Keratinocyte (primary cell): ENCODE measurements around the gene EDN2. TPM values are rescaled to one million over a fixed set of nuclear protein-coding genes. Genes with fewer than 3 reads are reported as not detected.

Source experiments
- DNase-seq: peaks from one replicate; pipeline ENCODE4 v3.0.0-alpha.2; 2011; ENCODE audit warnings: low read depth, missing footprints, low spot score
- FAIRE-seq: peaks from 2 replicates; lab custom pipeline; 2011; peaks lifted over from hg19 to GRCh38; lab: Jason Lieb, UNC
- H2AFZ ChIP-seq: 2 replicates; pipeline ENCODE4 v1.6.0; 2012; ENCODE audit warnings: low read length, control low read depth, inconsistent platforms; ENCODE audit not compliant: control insufficient read depth
- H3K27ac ChIP-seq: 2 replicates; pipeline ENCODE4 v1.5.1; 2011; ENCODE audit warnings: low read length; ENCODE audit not compliant: control insufficient read depth, insufficient read depth
- H3K27me3 ChIP-seq: 3 replicates; pipeline ENCODE4 v1.6.0; 2011; ENCODE audit warnings: low read length; ENCODE audit not compliant: control insufficient read depth, insufficient read depth; ENCODE audit errors: extremely low read depth
- H3K36me3 ChIP-seq, 2 experiments: 2 replicates in 1 of 2; 3 replicates in 1 of 2; pipeline ENCODE4 v1.5.1; 2011; ENCODE audit warnings: low read length in 2 of 2, mild to moderate bottlenecking in 1 of 2; ENCODE audit not compliant: control insufficient read depth in 2 of 2, insufficient read depth in 2 of 2; ENCODE audit errors: extremely low read depth in 1 of 2
- H3K4me1 ChIP-seq: 3 replicates; pipeline ENCODE4 v1.5.1; 2011; ENCODE audit warnings: low read length; ENCODE audit not compliant: control insufficient read depth, insufficient read depth; ENCODE audit errors: extremely low read depth
- H3K4me2 ChIP-seq: 3 replicates; pipeline ENCODE4 v1.6.0; 2011; ENCODE audit warnings: low read depth, low read length; ENCODE audit not compliant: control insufficient read depth, insufficient read depth; ENCODE audit errors: extremely low read depth
- H3K4me3 ChIP-seq, 3 experiments: fragments of 200-600 bp in 1 of 3; sonication (generic) in 1 of 3; 2 replicates in 2 of 3; 3 replicates in 1 of 3; pipeline ENCODE4 v1.5.1; 2011 to 2016; ENCODE audit warnings: low read length in 3 of 3, mild to moderate bottlenecking in 3 of 3, control low read depth in 2 of 3, inconsistent platforms in 1 of 3, low read depth in 1 of 3, mixed read lengths in 1 of 3, mixed run types in 1 of 3, moderate library complexity in 1 of 3; ENCODE audit not compliant: control insufficient read depth in 2 of 3, insufficient read depth in 2 of 3; ENCODE audit errors: extremely low read depth in 1 of 3
- H3K79me2 ChIP-seq: 2 replicates; pipeline ENCODE4 v1.6.0; 2012; ENCODE audit warnings: low read length; ENCODE audit not compliant: control insufficient read depth, insufficient read depth
- H3K9ac ChIP-seq: 3 replicates; pipeline ENCODE4 v1.6.0; 2011; ENCODE audit warnings: low read length; ENCODE audit not compliant: control insufficient read depth, insufficient read depth; ENCODE audit errors: extremely low read depth
- H3K9me1 ChIP-seq: 3 replicates; pipeline ENCODE4 v1.6.0; 2011; ENCODE audit warnings: low read length; ENCODE audit not compliant: control insufficient read depth, insufficient read depth; ENCODE audit errors: extremely low read depth
- H3K9me3 ChIP-seq: 2 replicates; pipeline ENCODE4 v1.5.1; 2012; ENCODE audit warnings: low read depth, low read length; ENCODE audit not compliant: control insufficient read depth
- H4K20me1 ChIP-seq: 3 replicates; pipeline ENCODE4 v1.6.0; 2011; ENCODE audit warnings: low read length; ENCODE audit not compliant: control insufficient read depth, insufficient read depth; ENCODE audit errors: extremely low read depth
- CTCF ChIP-seq, 3 experiments: IDR thresholded peaks in 1 of 3; conservative IDR thresholded peaks in 1 of 3; optimal IDR thresholded peaks in 1 of 3; 2 replicates in 2 of 3; 3 replicates in 1 of 3; pipeline versions ENCODE3 to v1.5.1; 2011; ENCODE audit warnings: low read length in 3 of 3, mild to moderate bottlenecking in 3 of 3, moderate library complexity in 2 of 3, control low read depth in 1 of 3, inconsistent platforms in 1 of 3; ENCODE audit not compliant: insufficient read depth in 2 of 3; ENCODE audit errors: extremely low read depth in 1 of 3
- EZH2 ChIP-seq: IDR thresholded peaks from one replicate; pipeline ENCODE4 v1.6.1; 2012; ENCODE audit warnings: inconsistent platforms, mild to moderate bottlenecking, low read length, moderate library complexity
- dilution Hi-C: fragments of 300-500 bp; cut with MboI; formaldehyde crosslinking; loops from one replicate; pipeline ENCODE4 v1.7.0; 2020; ENCODE audit warnings: low sequenced_read_pairs; ENCODE audit not compliant: extremely low pct_ligation_motif_present
- polyA plus RNA-seq, 5 experiments: library from polyadenylated mRNA; depleted of rRNA in 3 of 5; stranded (reverse) in 3 of 5; stranded (forward) in 1 of 5; unstranded in 1 of 5; fragments of >200 nt; gene quantifications; 1 replicate in 1 of 5; 2 replicates in 3 of 5; 3 replicates in 1 of 5; pipeline versions ENCODE4 v1.2.1 to v1.2.3, GENCODE V29; 2011 to 2012; ENCODE audit warnings: missing spikeins in 2 of 5, low read depth in 1 of 5, low replicate concordance in 1 of 5

EDN2 gene
- polyA plus RNA-seq, 1 donor (not counting 4 experiments of a cell fraction or from before 2014, with no cell fraction given), result 0.34 TPM

DNA sequence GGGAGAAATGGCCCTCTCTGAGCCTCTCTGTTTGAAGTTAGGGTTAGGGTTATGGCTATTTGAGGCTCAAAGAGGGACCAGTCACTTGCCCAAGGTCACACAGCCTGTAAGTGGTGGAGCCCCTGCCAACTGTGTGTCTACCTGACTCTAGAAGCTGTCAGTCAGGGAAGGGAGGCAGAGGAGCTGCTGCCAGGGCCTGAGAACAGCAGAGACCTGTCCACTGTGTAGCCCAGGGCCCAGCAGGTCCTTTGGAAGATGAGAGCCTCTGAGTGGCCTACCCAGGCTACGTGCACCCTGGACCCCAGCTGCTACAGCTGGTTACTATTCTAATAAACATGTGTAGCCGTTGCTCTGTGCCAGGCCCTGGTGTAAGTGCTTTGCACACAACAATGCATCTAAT, 15.1 kb upstream of the EDN2 start:
- no peaks in the 10 kb centered on the region for H3K36me3 ChIP-seq
- H3K27ac ChIP-seq, result peak overlapping the region; percentile 38
- no peak overlapping the region for H3K4me2 ChIP-seq
- H3K4me3 ChIP-seq, result no peak overlapping the region
- no peak for TF ChIP-seq EZH2
- TF ChIP-seq CTCF (optimal IDR thresholded peaks at IDR 0.05 in 1 of 3, IDR thresholded peaks at IDR 0.05 in 1 of 3, conservative IDR thresholded peaks at IDR 0.05 in 1 of 3; ENCODE audit: extremely low read depth in 1 of 3, insufficient read depth in 2 of 3, low read length in 3 of 3), result no peak
- no peaks in the 10 kb centered on the region for H3K9me3 ChIP-seq
- FAIRE-seq (no peak), DNase-seq (no peak)
- H3K27me3 ChIP-seq, result no peaks in the 10 kb centered on the region
- H3K9ac ChIP-seq, result no peak overlapping the region
- H2AFZ ChIP-seq, result no peak overlapping the region
- peaks cover 85% of the 10 kb centered on the region for H3K4me1 ChIP-seq
- dilution Hi-C loops, result no loop called here
- no peaks in the 10 kb centered on the region for H3K79me2 ChIP-seq
- peaks cover 3% of the 10 kb centered on the region for H3K9me1 ChIP-seq
- H4K20me1 ChIP-seq, result no peaks in the 10 kb centered on the region

DNA sequence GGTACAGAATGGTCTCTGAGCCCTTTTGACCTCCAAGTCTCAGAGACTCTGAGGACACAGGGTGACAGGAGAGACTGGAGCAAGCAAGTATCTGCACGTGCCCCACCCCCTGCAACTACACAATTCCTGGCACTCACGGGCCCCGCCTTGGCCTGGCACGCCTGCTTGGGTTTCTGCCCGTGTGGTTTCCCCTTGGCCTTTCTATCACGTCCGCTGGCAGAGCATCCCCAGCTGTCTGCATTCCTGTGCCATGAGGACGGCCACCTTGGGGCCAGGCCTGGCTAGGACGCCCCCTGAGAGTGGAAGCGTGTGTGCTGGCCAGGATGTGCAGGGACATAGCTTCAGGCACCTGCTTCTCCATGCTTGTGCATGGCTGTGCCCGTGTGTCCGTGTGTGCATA, 14.3 kb upstream of the EDN2 start:
- TF ChIP-seq CTCF (optimal IDR thresholded peaks at IDR 0.05 in 1 of 3, IDR thresholded peaks at IDR 0.05 in 1 of 3, conservative IDR thresholded peaks at IDR 0.05 in 1 of 3; ENCODE audit: extremely low read depth in 1 of 3, insufficient read depth in 2 of 3, low read length in 3 of 3) (no peak), EZH2 (no peak)
- peak overlapping the region; percentile 74 for H3K27ac ChIP-seq
- FAIRE-seq (peak; percentile 81), DNase-seq (no peak)
- peak overlapping the region; percentile 46 for H3K9ac ChIP-seq
- no peaks in the 10 kb centered on the region for H3K9me3 ChIP-seq
- dilution Hi-C loops, result no loop called here
- no peaks in the 10 kb centered on the region for H3K27me3 ChIP-seq
- no peak overlapping the region for H2AFZ ChIP-seq
- no peaks in the 10 kb centered on the region for H3K36me3 ChIP-seq
- no peaks in the 10 kb centered on the region for H3K79me2 ChIP-seq
- peak overlapping the region in 2 of 3 experiments; percentile 17 to 23 for H3K4me3 ChIP-seq
- no peaks in the 10 kb centered on the region for H4K20me1 ChIP-seq
- peak overlapping the region; percentile 76 for H3K4me2 ChIP-seq
- H3K9me1 ChIP-seq, result peaks cover 3% of the 10 kb centered on the region
- peaks cover 82% of the 10 kb centered on the region for H3K4me1 ChIP-seq
